ENCODE data around the gene WDR54. TPM values are rescaled to one million over a fixed set of nuclear protein-coding genes. Genes with fewer than 3 reads are reported as not detected.
"Not testable (repeated sequence)": the region's sequence is repeated elsewhere in the genome, so short reads cannot be mapped to it uniquely, and the experiment has no call there.

Gene WDR54
- total RNA-seq, 1 experiment from 2014 or later, result 40.0 TPM

DNA sequence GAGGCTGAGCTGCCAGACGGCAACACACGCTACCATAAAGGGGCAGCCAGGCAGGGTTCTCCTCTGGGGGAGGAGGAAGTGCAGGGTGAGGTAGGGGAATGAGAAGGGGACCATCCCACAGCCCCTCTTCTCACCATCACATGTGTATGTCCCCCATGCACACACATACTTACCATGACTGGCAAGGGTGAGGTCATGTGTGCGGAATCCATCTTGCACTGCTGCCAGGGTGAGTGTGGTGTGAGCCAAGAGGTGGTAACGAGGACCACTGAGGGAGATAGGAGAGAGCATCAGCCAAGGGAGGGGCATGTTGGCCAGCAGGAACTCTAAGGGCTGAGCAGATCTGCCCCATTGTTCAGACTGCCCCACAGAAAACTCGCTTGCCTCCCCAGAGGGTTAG, 7.1 kb downstream of the WDR54 start:
- DNase-seq (ENCODE audit: low read depth), result no peak

GRCh38 chr2:74429487-74430451, 8.2 kb downstream of the WDR54 start:
- DNase-seq (ENCODE audit: low read depth), result no peak

DNA sequence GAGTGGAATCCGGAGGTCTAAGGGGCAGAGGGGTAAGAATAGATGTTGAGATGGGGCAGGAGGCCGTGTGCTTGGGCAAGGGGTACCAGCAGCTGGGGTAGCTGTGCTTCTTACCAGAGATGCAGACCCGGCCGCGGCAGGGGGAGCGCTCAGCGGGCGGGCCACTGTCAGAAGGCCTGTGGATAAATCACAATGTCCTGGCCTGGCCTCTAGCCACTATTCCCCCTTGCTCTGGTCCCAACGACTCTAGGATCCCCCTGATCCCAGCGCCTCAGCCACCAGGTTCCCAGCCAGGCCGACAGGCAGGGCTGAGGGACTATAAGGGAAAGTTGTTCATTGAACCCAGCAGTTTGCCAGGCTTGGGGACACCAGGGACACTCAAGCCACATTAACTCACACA, 9.0 kb downstream of the WDR54 start:
- no peak for DNase-seq (ENCODE audit: low read depth)

- no peak for DNase-seq (ENCODE audit: low read depth)
Measured at GRCh38 chr2:74436111-74436805, 14.7 kb downstream of the WDR54 start.

DNA sequence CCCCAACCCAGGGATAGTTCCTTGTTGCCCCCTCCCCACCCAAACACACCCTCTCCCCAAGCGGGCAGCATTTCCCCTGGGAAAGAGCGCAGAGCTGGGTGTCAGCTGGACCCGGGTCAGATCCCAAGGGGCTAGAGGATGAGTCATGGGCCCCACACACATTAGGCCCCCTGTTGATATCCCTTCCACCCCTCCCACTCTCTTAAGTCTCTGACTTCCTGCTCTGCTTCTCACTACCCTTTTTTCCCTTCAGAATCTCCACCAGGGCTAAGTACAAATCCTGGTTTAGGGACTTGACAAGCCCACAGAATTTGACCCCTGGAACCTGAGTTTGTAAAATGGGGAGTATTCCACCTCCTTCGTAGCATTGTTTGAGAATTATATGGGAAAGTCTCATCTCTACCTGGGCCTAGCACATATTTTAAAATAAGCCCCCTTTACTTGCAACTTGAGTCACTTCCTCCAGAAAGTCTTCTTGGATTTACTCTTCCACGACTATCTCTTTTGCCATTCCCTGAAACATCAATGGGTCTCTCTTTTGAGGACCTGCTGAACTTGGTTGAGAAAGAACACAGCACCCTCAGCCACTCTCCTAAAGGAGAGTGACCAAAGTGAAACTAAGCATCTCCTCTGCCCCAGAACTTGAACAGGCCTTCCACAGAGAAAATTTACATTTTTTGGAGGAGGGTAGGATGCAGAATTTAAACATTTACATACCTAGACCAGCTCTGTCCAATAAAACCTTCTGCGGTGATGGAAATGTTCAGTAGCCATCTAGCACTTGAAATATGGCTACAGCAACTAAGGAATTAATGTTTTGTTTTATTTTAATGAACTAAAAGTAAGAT, 15.5 kb downstream of the WDR54 start:
- no peak for DNase-seq (ENCODE audit: low read depth)

DNA sequence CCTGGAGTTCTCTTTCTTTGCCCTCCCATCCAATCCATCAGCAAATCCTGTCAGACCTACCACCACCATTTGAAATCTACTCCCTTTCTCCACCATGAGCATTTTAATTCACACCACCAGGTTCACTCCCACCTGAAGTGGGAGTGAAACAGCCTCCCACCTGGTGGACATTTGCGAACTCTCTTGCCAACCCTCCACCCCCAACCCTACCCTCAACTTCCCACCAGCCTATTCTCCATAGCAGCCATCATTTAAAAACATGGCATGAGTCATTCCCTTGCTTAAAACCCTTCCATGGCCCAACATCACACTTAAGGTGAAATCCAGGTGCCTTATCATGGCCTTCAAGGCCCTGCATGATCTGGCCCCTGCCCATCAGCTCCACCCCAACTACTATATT, 16.7 kb downstream of the WDR54 start:
- DNase-seq (ENCODE audit: low read depth), result no peak

DNA sequence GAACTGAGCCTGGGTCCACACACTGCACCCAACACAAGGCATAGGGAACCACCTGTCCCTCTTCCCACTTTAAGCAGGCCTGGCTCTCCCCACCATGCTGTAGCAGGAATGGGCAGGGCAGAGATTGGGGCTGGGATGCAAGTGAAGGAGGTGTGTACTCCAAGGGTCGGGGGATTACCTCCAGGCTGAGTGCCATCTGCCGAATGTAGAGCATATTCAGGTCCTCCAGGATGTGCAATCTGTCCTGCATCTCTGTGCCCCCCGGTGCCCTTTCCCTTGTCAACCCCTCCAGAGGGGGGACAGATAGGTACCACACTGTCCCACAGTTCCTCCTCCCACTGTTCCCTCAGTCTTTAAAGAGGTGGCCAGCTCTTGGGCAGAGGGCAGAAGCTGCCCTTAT, 17.8 kb downstream of the WDR54 start:
- DNase-seq (ENCODE audit: low read depth), result no peak

- peak; percentile 91 for DNase-seq (ENCODE audit: low read depth)
Measured at GRCh38 chr2:74439803-74440377, 18.4 kb downstream of the WDR54 start.

GRCh38 chr2:74440378-74441169, 19.0 kb downstream of the WDR54 start:
- DNase-seq (ENCODE audit: low read depth), result peak; percentile 88

- DNase-seq (ENCODE audit: low read depth), result no peak
Measured at GRCh38 chr2:74441170-74441689, 19.7 kb downstream of the WDR54 start.

- DNase-seq (ENCODE audit: low read depth), result no peak
Measured at GRCh38 chr2:74441690-74442482, 20.4 kb downstream of the WDR54 start, which contains the start of gene RTKN. Gene RTKN (minus strand): TSS chr2:74441937. CDS start chr2:74441816, 121 bp downstream.

GRCh38 chr2:74442483-74443297, 21.2 kb downstream of the WDR54 start:
- not testable (repeated sequence) for DNase-seq (ENCODE audit: low read depth)

- no peak for DNase-seq (ENCODE audit: low read depth)
Measured at GRCh38 chr2:74444498-74445318, 23.2 kb downstream of the WDR54 start.

GRCh38 chr2:74447230-74447999, 25.9 kb downstream of the WDR54 start:
- DNase-seq (ENCODE audit: low read depth), result no peak

DNA sequence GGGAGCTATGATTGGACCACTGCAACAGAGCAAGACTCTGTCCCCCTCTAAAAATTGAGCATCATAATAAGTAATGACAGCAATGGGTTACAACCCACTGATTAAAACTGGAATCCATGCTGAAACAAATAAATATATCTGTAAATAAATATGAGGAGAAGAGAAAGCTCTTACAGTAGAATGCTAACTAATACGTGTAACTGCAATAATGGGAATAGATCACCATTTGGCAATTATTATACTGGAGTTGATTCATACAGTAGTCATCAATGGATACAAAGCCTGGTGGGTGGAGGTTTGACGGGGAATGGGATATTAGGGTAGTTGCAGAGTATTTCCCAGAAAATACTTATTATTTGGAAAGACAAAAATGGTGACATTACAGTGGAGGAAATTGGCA, 27.2 kb downstream of the WDR54 start:
- DNase-seq (ENCODE audit: low read depth), result no peak

DNA sequence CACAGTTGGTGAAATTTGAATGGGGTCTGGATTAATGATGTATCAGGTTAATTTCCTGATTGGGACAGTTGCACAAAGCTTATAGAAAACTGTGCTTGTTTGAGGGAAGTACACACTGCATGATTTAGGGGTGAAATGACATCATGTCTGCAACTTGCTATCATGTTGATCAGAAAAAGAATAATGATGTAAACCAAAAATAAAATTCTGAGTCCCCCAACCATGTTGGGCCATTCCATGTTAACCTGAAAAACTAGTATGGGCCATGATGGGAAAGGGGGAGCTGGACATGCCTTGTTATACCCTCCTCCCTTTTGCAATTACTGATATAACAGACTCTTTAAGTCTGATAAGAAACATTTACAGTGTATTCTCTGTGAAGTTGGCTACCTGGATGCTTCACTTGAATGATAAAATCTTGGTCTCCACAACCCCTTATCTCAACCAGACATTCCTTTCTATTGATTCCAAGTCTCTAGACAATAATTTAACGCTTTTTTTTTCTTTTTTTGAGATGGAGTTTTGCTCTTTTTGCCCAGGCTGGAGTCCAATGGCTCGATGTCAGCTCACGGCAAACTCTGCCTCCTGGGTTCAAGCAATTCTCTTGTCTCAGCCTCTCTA, 29.1 kb downstream of the WDR54 start:
- DNase-seq (ENCODE audit: low read depth), result no peak
